Measurements from ENCODE around the gene CHST12.
"Not testable (repeated sequence)": the region's sequence is repeated elsewhere in the genome, so short reads cannot be mapped to it uniquely, and the experiment has no call there.

The CHST12 gene

DNA sequence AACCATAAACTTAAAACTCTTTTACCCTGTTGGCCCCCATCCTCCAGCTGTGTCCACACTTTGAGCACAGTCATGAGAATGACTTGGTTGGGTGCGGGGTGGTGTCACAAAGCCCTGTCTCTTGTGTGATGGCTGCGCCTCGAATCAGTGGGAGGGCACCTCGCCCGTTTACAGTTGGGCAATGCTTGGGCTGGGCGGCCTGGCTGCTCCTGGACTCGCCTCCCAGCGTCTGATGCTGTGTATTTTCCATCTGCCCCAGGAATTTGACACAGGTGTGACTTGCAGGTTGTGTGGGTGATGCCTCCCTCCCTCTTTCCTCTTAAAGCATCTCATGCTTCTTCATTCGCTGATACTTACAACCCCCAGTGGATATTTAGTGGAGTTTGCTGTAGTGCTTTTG, 33.7 kb downstream of the CHST12 start:
- DNase-seq (ENCODE audit: low read depth) = no peak

DNA sequence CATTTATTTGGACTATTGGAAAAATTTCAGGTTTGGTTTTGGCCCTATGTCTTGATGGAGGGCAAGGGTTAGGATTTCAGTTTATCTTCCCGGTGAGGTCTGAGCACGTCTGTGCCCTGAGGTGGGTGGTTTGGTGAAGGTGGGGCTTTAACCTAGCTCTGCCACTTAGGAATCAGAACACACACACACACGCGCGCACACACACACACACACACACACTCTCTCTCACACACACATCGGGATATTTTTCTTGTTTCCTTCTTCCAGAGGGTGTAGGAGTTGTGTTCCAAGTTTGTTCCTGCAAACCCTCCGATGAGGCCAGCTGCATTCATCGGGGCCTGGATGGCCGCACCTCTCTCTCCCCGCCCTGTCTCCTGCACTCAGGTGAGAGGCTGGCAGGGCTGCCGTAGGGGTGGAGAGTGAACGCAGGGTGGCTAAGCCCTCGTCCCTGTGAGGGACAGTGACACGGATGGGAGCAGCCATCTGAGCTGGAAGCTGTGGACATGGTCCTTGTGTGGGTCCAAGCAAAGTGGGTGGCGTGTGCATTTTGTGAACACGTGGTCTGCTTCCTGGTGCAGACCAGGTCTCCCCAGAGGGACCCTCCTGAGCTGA, 34.2 kb downstream of the CHST12 start:
- DNase-seq (ENCODE audit: low read depth) = no peak

DNA sequence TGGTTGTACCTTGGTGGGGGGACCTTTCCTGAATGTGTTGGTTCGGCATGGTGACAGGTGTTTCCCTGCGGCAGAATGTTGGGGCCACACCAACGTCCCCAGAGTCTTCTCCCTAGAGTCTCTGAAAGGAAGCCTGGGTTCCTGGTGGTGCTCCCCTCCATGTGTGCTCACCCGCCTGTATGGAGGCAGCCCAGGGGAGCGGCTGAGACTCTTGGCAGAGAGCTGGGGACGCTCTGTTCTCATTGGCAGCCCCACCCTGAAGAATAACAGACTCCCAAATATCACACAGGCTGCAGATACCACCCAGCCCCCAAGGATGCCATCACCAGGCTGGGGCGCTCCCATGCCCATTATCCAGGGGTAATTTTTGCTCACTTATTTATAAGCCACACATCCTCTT, 34.8 kb downstream of the CHST12 start:
- no peak for DNase-seq (ENCODE audit: low read depth)

DNA sequence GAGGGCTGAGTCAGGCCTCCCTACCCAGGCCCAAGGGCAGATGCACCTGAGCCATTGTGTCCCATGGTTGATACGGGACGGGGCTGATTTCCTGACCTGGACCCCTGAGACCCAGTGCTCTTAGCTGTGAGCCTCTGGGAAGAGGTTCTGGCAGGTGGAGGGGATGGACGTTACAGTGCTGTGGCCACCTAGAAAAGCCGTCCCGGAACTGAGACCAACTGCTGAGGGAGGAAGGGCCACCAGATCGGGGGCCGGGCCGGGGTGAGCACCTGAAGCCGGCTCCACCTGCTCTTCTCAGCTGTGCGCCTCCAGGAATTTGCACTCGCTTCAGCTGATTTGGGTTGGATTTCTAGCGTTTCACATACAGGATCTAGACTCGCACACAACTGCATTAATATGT, 35.4 kb downstream of the CHST12 start:
- DNase-seq (ENCODE audit: low read depth) = no peak

DNA sequence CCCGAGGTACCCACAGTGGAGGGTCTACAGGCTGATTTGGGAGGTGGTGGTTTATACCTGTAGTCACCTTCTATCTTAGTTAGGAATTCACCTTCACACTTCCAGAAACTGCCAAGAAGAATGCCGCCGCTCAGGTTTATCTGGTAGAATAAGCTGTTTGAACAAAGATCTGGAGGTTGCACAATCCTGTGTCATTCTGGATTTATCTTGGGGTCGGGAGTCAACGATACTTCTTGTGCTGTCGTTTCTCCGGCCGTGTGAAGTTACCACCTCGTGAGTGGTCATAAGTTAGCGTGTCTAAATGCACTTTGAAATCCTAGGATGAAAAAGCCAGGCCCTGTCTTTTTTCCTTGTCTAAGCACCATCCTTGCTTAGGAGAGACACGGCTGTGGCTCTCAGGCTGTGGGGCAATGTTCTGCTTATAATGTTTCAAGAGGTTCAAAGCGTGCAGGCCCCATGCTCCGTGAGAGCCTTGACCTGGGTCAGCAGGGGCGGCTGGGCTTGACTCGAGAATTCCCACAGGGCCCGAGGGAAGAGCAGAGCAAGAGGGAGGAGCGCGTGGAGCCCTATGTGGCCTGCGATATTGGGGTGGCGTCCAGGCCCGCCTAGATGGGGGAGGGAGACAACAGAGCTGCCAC, 37.3 kb downstream of the CHST12 start:
- DNase-seq (ENCODE audit: low read depth) = no peak

DNA sequence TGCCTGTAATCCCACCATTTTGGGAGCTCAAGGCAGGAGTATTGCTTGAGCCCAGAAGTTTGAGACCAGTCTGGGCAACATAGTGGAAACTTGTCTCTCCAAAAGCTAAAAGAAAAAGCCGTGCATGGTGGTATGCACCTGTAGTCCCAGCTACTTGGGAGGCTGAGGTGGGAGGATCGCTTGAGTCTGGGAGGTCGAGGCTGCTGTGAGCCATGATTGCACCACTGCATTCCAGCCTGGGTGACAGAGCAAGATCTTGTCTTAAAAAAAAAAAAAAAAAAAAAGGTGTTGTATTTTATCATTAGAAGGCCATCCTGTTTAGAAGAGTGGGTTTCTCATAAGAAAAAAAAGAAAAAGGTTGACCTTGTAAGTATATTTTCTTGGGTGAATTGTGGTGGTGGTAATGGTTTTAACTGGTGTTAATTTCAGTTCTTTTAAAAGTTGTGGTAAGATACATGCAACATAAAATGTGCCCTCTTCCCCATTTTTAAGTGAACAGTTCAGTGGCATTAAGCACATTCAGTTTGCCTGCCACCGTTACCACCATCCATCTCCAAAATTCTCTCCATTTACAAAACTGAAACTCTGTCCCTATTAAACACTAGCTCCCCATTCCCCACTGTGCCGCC, 38.1 kb downstream of the CHST12 start:
- no peak for DNase-seq (ENCODE audit: low read depth)

DNA sequence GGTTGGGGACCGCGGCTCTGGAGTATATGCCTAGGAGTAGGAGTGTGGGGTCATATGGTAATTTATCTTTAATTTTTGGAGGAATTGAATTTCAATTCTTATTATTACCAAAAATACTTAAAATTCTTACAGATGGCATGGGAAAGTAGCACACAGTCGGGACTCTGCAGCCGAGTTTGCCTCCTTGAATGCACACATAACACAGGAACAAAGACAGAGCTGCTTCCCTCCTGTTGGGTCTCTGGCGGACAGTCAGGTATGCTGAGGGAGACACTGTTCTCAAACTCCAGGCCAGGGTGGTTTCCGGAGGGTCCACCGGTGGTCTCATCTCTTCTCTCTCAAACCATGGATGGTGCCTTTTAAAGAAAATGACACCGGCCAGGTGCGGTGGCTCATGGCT, 40.1 kb downstream of the CHST12 start:
- no peak for DNase-seq (ENCODE audit: low read depth)

DNA sequence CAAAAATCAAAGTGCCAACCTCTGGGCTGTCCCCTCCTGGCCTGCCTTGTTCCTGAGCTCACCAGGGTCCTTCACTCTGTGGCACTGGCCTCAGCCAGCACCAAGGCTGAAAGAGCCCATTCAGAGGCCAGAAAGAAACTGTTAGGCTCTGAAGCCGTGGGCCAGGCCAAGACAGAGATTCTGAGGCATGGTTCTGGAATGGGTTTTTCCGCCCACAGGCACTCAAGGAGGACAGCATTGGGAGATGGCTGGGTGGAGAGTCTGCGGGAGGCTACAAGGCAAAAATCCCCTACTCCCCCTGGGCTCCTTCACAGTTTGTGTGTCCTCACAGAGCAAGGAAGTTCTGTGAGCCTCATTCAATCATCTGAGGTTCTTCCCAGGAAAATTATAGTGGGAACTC, 41.1 kb downstream of the CHST12 start:
- DNase-seq (ENCODE audit: low read depth) = no peak

DNA sequence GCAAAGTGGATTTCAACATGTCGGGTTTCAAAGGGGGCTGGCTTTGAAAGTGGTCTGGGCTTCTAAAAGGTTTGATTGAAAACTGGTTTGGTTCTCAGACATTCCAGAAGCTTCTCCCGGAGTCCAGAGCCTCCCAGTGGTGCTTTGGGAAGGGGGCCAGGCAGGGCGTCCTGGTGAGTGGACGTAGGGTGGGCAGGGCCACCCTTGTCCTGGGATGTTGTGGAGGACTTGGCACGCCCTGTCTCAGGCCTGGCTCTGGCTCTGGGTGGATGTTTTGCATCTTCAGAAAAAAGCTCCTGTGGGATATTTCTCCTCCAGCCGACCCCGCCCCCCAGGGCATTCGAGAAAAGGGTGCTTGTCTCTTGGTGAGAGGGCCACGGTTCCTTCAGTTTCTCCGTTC, 41.6 kb downstream of the CHST12 start:
- DNase-seq (ENCODE audit: low read depth) = no peak

DNA sequence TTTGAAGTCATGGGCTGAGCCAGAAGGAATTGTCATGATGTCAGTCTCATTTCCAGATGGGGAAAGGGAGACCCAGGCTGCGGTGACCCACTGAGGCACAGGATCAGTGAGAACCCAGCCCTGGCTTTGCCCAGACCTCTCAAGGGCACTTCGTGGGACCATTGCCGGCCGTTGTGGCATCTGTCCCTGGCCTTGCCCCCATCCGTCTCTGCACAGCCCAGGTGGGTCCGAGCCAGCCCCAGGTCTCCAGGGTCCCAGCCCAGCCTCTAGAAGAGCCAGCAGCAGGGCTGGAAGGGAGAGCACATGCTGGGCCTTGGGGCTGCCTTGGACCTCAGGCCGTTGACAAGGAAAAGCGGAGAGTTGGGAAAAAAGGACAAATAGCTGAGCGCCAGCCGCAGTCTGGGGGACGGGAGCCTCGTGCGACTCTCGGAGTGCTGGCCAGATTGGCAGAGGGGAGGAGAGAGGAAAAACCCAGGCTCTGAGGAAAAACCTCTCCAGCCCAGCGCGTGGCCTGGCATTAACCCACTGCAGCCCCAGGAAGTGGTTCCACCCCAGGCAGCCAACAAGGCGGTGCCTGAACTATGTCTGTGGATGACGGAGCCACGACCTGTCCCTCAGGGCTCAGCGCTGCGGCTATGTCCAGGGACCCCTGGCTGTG, 42.6 kb downstream of the CHST12 start:
- no peak for DNase-seq (ENCODE audit: low read depth)

DNA sequence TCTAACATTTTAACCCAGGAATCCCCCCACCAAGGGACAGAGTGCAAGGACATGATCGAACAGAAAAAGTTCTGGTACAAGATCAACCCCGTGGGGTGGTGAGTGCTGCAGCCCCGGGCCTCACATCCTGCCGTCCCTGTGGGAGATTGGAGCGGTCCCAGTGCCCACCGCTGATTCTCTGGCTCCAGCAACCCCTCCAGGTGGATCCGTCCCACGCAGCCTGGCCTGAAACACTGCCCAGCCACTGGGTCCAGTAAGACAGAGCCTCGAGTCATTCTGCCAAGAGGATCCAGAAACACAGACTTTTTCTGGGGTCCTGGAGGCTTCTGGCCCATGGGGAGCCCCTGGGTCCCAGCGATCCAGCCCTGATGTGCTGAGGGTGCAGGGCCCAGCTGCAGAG, 43.3 kb downstream of the CHST12 start:
- DNase-seq (ENCODE audit: low read depth) = no peak

DNA sequence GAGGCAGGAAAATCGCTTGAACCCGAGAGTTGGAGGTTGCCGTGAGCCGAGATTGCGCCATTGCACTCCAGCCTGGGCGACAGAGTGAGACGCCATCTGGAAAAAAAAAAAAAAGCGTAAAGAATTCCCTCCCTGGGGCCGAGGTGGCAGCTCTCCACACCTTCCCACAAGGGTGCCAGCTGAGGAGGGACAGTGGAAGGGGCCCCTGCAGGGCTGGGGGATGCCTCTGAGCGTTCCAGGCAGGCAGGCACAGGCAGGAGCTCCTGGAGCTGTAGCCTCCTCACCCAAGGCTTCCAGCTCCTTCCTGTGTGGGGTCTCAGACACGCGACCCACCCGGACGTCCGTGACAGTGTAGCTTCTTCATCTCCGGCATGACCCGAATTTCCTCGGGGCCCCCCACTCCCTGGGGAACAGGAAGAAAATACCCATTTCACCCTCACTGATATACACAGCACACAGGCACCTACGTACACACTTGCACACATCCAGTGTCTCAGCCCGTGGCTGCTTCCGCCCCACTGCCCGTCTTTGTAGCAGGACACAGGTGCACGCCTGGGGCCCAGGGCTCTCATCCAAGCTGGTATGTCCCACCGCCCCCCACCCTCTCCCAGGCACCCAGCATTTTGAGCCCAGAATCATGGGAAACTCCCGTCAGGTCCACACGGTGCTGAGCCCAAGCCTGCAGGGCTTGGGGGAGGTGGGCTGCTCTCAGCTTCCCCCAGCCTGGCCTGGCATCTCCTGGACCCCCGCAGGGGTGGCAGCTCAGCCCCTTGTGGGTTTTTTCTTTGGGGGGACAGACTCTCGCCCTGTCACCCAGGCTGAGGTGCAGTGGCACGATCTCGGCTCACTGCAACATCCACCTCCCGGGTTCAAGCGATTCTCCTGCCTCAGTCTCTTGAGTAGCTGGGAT, 47.0 kb downstream of the CHST12 start:
- DNase-seq (ENCODE audit: low read depth) = no peak

DNA sequence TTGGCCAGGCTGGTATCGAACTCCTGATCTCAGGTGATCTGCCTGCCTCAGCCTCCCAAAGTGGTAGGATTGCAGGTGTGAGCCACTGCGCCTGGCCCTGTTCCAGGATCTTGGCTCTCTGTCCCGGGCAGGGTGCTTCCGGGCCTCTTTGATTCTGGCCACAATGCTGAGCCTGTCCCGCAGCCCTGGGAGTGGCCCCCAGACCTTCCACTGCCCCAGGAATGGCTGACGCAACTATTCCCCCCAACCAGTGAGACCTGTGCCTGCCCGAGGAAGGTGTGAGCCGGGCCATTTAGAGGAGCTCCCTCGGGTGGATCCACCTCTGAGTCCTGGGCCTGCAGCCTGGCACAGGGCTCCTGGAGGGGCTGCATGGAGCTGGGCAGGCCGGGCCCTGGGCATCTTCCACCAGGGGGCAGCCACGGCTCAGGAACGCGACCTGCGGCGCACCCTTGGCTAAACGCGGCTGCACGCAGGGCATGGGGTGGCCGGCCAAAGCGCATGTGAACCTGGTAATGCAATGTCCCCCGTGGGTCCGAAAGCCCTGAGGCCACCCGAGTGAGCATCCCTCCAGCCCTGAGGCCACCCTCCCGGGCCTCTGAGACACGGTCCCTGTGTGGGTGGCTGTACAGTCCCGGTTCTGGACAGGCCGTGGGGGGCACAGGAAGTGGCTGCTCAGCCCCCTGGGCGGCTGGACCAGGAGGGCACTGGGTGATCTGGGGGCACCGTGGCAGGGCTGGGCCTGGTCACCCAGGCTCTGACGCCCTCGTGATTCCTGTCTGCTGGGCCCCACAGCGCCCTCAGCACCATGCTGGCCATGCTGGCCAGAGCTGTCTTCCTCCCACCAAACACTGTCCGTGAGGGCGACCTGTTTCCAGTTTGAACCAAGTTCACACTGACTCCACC, 48.0 kb downstream of the CHST12 start:
- peak; percentile 25 for DNase-seq (ENCODE audit: low read depth)

DNA sequence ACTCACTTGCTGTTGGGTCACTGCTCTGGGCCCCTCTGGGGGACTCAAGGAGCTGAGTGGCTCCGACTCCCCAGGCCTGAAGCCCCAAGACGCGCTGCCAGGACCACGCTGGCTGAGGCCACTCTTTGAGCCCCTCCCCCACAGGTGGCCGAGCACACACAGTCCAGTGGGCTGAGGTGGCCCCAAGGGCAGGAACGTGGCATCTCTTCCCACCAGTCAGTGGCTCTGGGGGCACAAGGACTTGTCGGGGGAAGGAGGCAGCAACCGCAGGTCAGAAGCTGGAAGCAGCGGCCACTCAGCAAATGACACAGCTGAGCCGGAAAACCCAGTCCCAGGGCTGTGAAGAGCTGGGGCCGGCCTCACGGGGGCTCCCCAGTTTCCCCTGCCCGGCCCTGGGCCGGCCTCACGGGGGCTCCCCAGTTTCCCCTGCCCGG, 48.7 kb downstream of the CHST12 start:
- no peak for DNase-seq (ENCODE audit: low read depth)

DNA sequence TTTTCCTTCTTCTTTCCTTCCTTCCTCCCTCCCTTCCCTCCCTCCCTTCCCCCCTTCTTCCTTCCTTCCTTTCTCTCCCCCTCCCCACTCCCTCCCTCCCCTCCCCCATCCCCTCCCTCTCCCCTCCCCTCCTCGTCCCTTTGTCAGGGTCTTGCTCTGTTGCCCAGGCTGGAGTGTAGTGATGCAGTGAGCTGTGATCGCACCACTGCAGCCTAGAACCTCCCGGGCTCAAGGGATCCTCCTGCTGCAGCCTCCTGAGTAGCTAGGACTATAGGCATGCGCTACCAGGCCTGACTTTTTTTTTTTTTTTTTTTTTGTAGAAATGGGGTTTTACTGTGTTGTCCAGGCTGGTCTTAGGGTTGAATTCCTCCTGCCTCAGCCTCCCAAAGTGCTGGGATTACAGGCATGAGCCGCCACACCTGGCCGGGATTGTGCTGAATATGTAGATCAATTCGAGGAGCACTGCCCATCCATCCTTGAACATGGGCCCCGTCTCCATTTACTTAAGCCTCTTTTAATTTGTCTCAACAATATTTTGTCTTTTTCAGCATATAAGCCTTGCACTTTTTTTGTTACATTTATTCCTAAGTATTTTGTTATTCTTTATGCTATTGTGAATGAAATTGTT, 49.3 kb downstream of the CHST12 start:
- no peak for DNase-seq (ENCODE audit: low read depth)

DNA sequence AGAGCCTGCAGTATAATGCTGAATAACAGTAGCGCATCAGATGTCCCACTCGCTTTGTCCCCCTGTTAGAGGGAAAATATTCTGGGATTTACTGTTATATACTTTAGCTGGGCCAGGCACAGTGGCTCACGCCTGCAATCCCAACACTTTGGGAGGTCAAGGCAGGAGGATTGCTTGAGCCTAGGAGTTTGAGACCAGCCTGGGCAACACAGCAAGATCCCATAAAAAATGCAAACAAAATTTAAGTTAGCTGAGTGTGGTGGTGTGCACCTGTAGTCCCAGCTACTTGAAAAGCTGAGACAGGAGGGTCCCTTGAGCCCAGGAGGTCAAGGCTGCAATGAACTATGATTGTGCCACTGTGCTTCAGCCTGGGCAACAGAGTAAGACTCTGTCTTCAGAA, 50.4 kb downstream of the CHST12 start:
- not testable (repeated sequence) for DNase-seq (ENCODE audit: low read depth)

DNA sequence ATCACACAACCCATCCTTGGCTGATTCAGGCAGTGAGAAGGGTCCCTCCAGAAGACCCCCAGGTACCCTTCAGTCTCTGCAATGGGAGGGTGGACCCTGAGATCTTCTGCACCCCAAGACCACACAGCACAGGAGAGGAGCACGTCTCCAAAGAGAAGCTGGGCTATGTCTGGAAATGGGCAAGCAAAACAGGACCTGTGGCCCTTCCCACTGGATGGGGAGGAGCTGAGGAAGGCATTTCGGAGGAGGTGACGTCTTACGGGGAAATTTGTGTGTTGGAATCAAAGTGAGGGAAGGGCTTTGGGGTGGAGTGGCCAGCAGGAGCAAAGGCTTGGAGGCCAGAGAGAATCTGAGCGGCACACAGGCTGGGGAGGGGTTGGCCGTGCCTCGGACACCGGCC, 56.3 kb downstream of the CHST12 start:
- no peak for DNase-seq (ENCODE audit: low read depth)

DNA sequence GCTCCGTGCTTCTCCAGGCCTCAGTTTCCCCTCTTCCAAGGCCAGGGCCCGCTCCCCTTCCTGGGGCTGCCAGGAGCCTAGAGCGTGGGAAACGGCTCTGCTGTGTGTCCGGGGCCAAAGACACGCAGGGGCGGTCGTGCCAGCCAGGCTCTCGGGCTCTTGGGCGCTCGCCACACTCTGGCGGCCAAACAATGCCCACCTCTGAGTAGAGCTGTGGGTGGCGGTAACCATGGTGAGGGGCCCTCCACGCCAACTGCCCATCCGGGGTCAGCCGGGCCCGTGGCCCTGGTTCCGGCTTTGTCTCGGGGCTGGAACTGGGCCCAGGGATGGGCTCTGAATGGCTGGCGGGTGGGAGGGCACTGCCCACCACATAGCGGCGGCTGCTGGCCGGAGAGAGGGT, 56.8 kb downstream of the CHST12 start:
- no peak for DNase-seq (ENCODE audit: low read depth)

DNA sequence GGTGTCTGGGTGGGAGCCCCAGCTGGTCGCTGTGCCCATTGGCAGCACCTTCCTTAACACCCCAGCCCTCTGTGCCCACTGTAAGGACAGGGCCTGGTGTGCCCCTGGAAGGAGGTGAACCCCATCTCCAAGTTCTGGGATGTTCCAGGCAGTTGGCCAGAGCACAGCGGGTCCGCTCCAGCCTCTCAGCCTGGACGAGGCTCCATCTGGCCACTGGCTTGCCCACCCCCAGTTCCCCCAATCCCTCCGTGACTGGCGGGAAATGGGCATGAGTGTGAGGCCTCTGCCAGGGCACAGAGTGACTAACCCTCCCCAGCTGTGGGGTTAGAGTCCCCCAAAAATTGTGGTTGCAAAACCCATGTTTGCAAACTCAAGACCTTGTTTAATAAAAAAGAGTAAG, 57.2 kb downstream of the CHST12 start:
- DNase-seq (ENCODE audit: low read depth) = no peak

DNA sequence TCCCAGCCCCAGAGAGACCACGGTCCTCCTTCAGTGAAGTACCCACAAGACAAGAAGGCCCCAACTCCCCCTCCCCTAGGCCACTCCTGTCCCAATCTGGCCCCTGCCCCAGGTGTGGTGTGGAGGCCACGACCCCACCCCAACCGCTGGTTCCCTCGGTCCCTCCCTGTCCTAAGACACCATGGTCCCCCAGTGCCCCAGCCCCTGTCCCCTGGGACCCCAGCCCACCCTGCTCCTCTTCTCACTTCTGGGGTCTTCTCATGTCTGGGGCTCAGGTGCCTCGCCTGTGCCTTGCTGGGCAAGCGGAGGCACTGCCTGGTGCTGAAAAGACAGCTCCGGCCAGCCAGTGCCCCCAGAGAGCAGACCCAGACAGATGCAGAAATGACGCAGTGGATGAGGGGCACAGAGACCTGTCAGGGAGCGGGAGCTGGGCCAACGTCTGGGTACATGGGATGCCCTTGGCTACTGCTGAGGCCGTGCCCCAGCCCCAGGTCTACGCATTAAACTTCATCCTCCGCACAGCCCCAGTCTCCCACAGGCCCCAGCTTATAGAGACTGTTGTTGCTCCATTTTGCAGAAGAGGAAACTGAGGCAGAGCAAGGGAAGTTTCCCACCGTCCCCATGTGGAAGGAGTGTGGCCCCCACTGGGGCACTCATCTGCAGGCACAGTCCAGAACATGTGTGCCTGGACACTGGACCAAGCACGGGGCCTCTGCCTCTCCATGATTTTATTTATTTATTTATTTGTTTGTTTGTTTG, 58.0 kb downstream of the CHST12 start:
- no peak for DNase-seq (ENCODE audit: low read depth)

Measured in HS-5 (cell line).